ENCODE measurements around the gene KLHDC10.

DNA sequence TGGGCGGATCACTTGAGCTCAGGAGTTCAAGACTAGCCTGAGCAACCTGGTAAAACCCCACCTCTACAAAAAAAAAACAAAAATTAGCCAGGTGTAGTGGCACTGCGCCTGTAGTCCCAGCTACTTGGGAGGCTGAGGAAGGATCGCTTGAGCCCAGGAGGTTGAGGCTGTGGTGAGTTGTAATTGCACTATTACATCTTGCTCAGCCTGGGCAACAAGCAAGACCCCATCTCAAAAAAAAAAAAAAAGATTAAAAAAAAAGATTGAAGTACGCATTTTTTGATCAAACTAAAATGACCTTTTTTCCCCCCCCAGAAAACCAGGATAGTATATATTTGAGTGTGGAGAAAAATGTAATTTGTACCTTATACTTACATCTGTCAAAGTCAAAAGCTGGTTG, 29.8 kb upstream of the KLHDC10 start:
- TF ChIP-seq, protein P1, sequence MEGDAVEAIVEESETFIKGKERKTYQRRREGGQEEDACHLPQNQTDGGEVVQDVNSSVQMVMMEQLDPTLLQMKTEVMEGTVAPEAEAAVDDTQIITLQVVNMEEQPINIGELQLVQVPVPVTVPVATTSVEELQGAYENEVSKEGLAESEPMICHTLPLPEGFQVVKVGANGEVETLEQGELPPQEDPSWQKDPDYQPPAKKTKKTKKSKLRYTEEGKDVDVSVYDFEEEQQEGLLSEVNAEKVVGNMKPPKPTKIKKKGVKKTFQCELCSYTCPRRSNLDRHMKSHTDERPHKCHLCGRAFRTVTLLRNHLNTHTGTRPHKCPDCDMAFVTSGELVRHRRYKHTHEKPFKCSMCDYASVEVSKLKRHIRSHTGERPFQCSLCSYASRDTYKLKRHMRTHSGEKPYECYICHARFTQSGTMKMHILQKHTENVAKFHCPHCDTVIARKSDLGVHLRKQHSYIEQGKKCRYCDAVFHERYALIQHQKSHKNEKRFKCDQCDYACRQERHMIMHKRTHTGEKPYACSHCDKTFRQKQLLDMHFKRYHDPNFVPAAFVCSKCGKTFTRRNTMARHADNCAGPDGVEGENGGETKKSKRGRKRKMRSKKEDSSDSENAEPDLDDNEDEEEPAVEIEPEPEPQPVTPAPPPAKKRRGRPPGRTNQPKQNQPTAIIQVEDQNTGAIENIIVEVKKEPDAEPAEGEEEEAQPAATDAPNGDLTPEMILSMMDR (conservative IDR thresholded peaks at IDR 0.05; ENCODE audit: low read depth in 2 of 2), result no peak
- TF ChIP-seq NANOG (IDR thresholded peaks at IDR 0.05; ENCODE audit: borderline replicate concordance), result no peak
- TF ChIP-seq STAT1 (IDR thresholded peaks at IDR 0.05; ENCODE audit: unreplicated experiment), result no peak
- no peak for TF ChIP-seq POLR2AphosphoS5 (IDR thresholded peaks at IDR 0.05; ENCODE audit: low read depth)
- TF ChIP-seq JUNB (IDR thresholded peaks at IDR 0.05; ENCODE audit: unreplicated experiment), result no peak
- no peak for TF ChIP-seq ZNF114 (CRISPR knock-in tag; IDR thresholded peaks at IDR 0.05)
- TF ChIP-seq EZH2 (IDR thresholded peaks at IDR 0.05; ENCODE audit: low read depth, unreplicated experiment), result no peak
- no peak for TF ChIP-seq EZH2phosphoT487 (IDR thresholded peaks at IDR 0.05; ENCODE audit: unreplicated experiment)
- TF ChIP-seq, protein P2, sequence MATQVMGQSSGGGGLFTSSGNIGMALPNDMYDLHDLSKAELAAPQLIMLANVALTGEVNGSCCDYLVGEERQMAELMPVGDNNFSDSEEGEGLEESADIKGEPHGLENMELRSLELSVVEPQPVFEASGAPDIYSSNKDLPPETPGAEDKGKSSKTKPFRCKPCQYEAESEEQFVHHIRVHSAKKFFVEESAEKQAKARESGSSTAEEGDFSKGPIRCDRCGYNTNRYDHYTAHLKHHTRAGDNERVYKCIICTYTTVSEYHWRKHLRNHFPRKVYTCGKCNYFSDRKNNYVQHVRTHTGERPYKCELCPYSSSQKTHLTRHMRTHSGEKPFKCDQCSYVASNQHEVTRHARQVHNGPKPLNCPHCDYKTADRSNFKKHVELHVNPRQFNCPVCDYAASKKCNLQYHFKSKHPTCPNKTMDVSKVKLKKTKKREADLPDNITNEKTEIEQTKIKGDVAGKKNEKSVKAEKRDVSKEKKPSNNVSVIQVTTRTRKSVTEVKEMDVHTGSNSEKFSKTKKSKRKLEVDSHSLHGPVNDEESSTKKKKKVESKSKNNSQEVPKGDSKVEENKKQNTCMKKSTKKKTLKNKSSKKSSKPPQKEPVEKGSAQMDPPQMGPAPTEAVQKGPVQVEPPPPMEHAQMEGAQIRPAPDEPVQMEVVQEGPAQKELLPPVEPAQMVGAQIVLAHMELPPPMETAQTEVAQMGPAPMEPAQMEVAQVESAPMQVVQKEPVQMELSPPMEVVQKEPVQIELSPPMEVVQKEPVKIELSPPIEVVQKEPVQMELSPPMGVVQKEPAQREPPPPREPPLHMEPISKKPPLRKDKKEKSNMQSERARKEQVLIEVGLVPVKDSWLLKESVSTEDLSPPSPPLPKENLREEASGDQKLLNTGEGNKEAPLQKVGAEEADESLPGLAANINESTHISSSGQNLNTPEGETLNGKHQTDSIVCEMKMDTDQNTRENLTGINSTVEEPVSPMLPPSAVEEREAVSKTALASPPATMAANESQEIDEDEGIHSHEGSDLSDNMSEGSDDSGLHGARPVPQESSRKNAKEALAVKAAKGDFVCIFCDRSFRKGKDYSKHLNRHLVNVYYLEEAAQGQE (IDR thresholded peaks at IDR 0.05; ENCODE audit: unreplicated experiment), result no peak
- TF ChIP-seq ZNF331 (CRISPR knock-in tag; IDR thresholded peaks at IDR 0.05; ENCODE audit: low read depth), result no peak
- no peak for TF ChIP-seq CREB1 (CRISPR knock-in tag; IDR thresholded peaks at IDR 0.05; ENCODE audit: low read depth)
- TF ChIP-seq, protein P3, sequence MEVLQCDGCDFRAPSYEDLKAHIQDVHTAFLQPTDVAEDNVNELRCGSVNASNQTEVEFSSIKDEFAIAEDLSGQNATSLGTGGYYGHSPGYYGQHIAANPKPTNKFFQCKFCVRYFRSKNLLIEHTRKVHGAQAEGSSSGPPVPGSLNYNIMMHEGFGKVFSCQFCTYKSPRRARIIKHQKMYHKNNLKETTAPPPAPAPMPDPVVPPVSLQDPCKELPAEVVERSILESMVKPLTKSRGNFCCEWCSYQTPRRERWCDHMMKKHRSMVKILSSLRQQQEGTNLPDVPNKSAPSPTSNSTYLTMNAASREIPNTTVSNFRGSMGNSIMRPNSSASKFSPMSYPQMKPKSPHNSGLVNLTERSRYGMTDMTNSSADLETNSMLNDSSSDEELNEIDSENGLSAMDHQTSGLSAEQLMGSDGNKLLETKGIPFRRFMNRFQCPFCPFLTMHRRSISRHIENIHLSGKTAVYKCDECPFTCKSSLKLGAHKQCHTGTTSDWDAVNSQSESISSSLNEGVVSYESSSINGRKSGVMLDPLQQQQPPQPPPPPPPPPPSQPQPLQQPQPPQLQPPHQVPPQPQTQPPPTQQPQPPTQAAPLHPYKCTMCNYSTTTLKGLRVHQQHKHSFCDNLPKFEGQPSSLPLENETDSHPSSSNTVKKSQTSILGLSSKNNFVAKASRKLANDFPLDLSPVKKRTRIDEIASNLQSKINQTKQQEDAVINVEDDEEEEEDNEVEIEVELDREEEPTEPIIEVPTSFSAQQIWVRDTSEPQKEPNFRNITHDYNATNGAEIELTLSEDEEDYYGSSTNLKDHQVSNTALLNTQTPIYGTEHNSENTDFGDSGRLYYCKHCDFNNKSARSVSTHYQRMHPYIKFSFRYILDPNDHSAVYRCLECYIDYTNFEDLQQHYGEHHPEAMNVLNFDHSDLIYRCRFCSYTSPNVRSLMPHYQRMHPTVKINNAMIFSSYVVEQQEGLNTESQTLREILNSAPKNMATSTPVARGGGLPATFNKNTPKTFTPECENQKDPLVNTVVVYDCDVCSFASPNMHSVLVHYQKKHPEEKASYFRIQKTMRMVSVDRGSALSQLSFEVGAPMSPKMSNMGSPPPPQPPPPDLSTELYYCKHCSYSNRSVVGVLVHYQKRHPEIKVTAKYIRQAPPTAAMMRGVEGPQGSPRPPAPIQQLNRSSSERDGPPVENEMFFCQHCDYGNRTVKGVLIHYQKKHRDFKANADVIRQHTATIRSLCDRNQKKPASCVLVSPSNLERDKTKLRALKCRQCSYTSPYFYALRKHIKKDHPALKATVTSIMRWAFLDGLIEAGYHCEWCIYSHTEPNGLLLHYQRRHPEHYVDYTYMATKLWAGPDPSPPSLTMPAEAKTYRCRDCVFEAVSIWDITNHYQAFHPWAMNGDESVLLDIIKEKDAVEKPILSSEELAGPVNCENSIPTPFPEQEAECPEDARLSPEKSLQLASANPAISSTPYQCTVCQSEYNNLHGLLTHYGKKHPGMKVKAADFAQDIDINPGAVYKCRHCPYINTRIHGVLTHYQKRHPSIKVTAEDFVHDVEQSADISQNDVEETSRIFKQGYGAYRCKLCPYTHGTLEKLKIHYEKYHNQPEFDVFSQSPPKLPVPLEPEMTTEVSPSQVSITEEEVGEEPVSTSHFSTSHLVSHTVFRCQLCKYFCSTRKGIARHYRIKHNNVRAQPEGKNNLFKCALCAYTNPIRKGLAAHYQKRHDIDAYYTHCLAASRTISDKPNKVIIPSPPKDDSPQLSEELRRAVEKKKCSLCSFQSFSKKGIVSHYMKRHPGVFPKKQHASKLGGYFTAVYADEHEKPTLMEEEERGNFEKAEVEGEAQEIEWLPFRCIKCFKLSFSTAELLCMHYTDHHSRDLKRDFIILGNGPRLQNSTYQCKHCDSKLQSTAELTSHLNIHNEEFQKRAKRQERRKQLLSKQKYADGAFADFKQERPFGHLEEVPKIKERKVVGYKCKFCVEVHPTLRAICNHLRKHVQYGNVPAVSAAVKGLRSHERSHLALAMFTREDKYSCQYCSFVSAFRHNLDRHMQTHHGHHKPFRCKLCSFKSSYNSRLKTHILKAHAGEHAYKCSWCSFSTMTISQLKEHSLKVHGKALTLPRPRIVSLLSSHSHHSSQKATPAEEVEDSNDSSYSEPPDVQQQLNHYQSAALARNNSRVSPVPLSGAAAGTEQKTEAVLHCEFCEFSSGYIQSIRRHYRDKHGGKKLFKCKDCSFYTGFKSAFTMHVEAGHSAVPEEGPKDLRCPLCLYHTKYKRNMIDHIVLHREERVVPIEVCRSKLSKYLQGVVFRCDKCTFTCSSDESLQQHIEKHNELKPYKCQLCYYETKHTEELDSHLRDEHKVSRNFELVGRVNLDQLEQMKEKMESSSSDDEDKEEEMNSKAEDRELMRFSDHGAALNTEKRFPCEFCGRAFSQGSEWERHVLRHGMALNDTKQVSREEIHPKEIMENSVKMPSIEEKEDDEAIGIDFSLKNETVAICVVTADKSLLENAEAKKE (CRISPR knock-in tag; IDR thresholded peaks at IDR 0.05), result no peak
- TF ChIP-seq, protein P4, sequence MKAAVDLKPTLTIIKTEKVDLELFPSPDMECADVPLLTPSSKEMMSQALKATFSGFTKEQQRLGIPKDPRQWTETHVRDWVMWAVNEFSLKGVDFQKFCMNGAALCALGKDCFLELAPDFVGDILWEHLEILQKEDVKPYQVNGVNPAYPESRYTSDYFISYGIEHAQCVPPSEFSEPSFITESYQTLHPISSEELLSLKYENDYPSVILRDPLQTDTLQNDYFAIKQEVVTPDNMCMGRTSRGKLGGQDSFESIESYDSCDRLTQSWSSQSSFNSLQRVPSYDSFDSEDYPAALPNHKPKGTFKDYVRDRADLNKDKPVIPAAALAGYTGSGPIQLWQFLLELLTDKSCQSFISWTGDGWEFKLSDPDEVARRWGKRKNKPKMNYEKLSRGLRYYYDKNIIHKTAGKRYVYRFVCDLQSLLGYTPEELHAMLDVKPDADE (IDR thresholded peaks at IDR 0.05), result no peak
